ENCODE results near the gene LINC00305.

LINC00305 gene

GRCh38 chr18:64134044-64134747 is 14.7 kb downstream of the LINC00305 start:
- no peak overlapping the region for H3K4me3 Mint-ChIP-seq
- no peaks in the 10 kb centered on the region for H3K9me3 Mint-ChIP-seq
- DNase-seq = no peak
- H3K27ac Mint-ChIP-seq = no peak overlapping the region
- no peaks in the 10 kb centered on the region for H3K4me1 Mint-ChIP-seq
- no peak for ATAC-seq
- no peaks in the 10 kb centered on the region for H3K27me3 Mint-ChIP-seq

GRCh38 chr18:64132871-64133270 is 16.0 kb downstream of the LINC00305 start:
- ATAC-seq (no peak), DNase-seq (no peak)
- Mint-ChIP-seq H3K27ac (no peak overlapping the region), H3K27me3 (no peaks in the 10 kb centered on the region), H3K4me1 (no peaks in the 10 kb centered on the region), H3K9me3 (no peaks in the 10 kb centered on the region), H3K4me3 (no peak overlapping the region)

GRCh38 chr18:64131314-64131713 is 17.6 kb downstream of the LINC00305 start:
- H3K9me3 Mint-ChIP-seq = no peaks in the 10 kb centered on the region
- H3K4me3 Mint-ChIP-seq = no peak overlapping the region
- no peaks in the 10 kb centered on the region for H3K4me1 Mint-ChIP-seq
- no peaks in the 10 kb centered on the region for H3K27me3 Mint-ChIP-seq
- no peak overlapping the region for H3K27ac Mint-ChIP-seq
- DNase-seq = no peak
- ATAC-seq = no peak

- no peak overlapping the region for H3K27ac Mint-ChIP-seq
- H3K27me3 Mint-ChIP-seq = no peaks in the 10 kb centered on the region
- no peak overlapping the region for H3K4me3 Mint-ChIP-seq
- H3K9me3 Mint-ChIP-seq = no peaks in the 10 kb centered on the region
- DNase-seq (no peak), ATAC-seq (no peak)
- H3K4me1 Mint-ChIP-seq = no peaks in the 10 kb centered on the region
These were observed 21.7 kb downstream of the LINC00305 start for GRCh38 chr18:64127172-64127571.

- Mint-ChIP-seq H3K9me3 (peaks cover 0 to 5% of the 10 kb centered on the region in 2 donors), H3K27me3 (no peaks in the 10 kb centered on the region), H3K27ac (no peak overlapping the region), H3K4me3 (no peak overlapping the region), H3K4me1 (no peaks in the 10 kb centered on the region)
- no peak for ATAC-seq
- no peak for DNase-seq
These were observed 29.0 kb downstream of the LINC00305 start for GRCh38 chr18:64119916-64120315.

GRCh38 chr18:64118406-64118805 is 30.5 kb downstream of the LINC00305 start:
- no peak overlapping the region for H3K4me3 Mint-ChIP-seq
- no peak for ATAC-seq
- peaks cover 0 to 6% of the 10 kb centered on the region in 2 donors for H3K9me3 Mint-ChIP-seq
- no peak overlapping the region for H3K27ac Mint-ChIP-seq
- no peak for DNase-seq
- no peaks in the 10 kb centered on the region for H3K27me3 Mint-ChIP-seq
- no peaks in the 10 kb centered on the region for H3K4me1 Mint-ChIP-seq

- ATAC-seq (no peak), DNase-seq (no peak)
- Mint-ChIP-seq H3K27ac (no peak overlapping the region), H3K27me3 (no peaks in the 10 kb centered on the region), H3K9me3 (peaks cover 0 to 6% of the 10 kb centered on the region in 2 donors), H3K4me3 (no peak overlapping the region), H3K4me1 (no peaks in the 10 kb centered on the region)
These were observed 32.2 kb downstream of the LINC00305 start for GRCh38 chr18:64116571-64117175.

GRCh38 chr18:64115881-64116280 is 33.0 kb downstream of the LINC00305 start:
- Mint-ChIP-seq H3K4me1 (no peaks in the 10 kb centered on the region), H3K9me3 (peaks cover 0 to 6% of the 10 kb centered on the region in 2 donors), H3K27ac (no peak overlapping the region), H3K27me3 (no peaks in the 10 kb centered on the region), H3K4me3 (no peak overlapping the region)
- no peak for ATAC-seq
- DNase-seq = no peak

- peaks cover 5% of the 10 kb centered on the region for H3K27me3 Mint-ChIP-seq
- H3K9me3 Mint-ChIP-seq = peaks cover 0 to 11% of the 10 kb centered on the region in 2 donors
- ATAC-seq (no peak), DNase-seq (no peak)
- H3K4me1 Mint-ChIP-seq = no peaks in the 10 kb centered on the region
- H3K4me3 Mint-ChIP-seq = no peak overlapping the region
- no peak overlapping the region for H3K27ac Mint-ChIP-seq
These were observed 36.9 kb downstream of the LINC00305 start for GRCh38 chr18:64111950-64112349.

- ATAC-seq (no peak), DNase-seq (no peak)
- no peak overlapping the region for H3K4me3 Mint-ChIP-seq
- H3K4me1 Mint-ChIP-seq = no peaks in the 10 kb centered on the region
- no peak overlapping the region for H3K27ac Mint-ChIP-seq
- H3K27me3 Mint-ChIP-seq = peaks cover 12% of the 10 kb centered on the region
- peaks cover 0 to 12% of the 10 kb centered on the region in 2 donors for H3K9me3 Mint-ChIP-seq
These were observed 38.0 kb downstream of the LINC00305 start for GRCh38 chr18:64110692-64111480.

GRCh38 chr18:64103986-64104385 is 44.9 kb downstream of the LINC00305 start:
- H3K9me3 Mint-ChIP-seq = peaks cover 0 to 7% of the 10 kb centered on the region in 2 donors
- DNase-seq (no peak), ATAC-seq (no peak)
- H3K27me3 Mint-ChIP-seq = peaks cover 12% of the 10 kb centered on the region
- H3K27ac Mint-ChIP-seq = no peak overlapping the region
- H3K4me3 Mint-ChIP-seq = no peak overlapping the region
- H3K4me1 Mint-ChIP-seq = no peaks in the 10 kb centered on the region

- Mint-ChIP-seq H3K4me1 (no peaks in the 10 kb centered on the region), H3K9me3 (no peaks in the 10 kb centered on the region), H3K27me3 (no peaks in the 10 kb centered on the region), H3K27ac (no peak overlapping the region), H3K4me3 (no peak overlapping the region)
- DNase-seq (no peak), ATAC-seq (no peak)
These were observed 48.6 kb downstream of the LINC00305 start for GRCh38 chr18:64100116-64100922.

GRCh38 chr18:64099244-64099643 is 49.6 kb downstream of the LINC00305 start:
- ATAC-seq (no peak), DNase-seq (no peak)
- Mint-ChIP-seq H3K27me3 (peaks cover 2% of the 10 kb centered on the region), H3K9me3 (no peaks in the 10 kb centered on the region), H3K4me3 (no peak overlapping the region), H3K4me1 (no peaks in the 10 kb centered on the region), H3K27ac (no peak overlapping the region)

GRCh38 chr18:64097497-64097896 is 51.4 kb downstream of the LINC00305 start:
- DNase-seq (no peak), ATAC-seq (no peak)
- Mint-ChIP-seq H3K4me1 (no peaks in the 10 kb centered on the region), H3K27ac (no peak overlapping the region), H3K4me3 (no peak overlapping the region), H3K9me3 (no peaks in the 10 kb centered on the region), H3K27me3 (peaks cover 12% of the 10 kb centered on the region)

GRCh38 chr18:64095056-64095455 is 53.8 kb downstream of the LINC00305 start:
- H3K9me3 Mint-ChIP-seq = no peaks in the 10 kb centered on the region
- no peaks in the 10 kb centered on the region for H3K4me1 Mint-ChIP-seq
- ATAC-seq (no peak), DNase-seq (no peak)
- H3K27me3 Mint-ChIP-seq = peaks cover 12% of the 10 kb centered on the region
- no peak overlapping the region for H3K4me3 Mint-ChIP-seq
- H3K27ac Mint-ChIP-seq = no peak overlapping the region

Data from stimulated activated naive CD8-positive, alpha-beta T cell treated with anti-CD3 and anti-CD28 coated beads, Interleukin-15, amount 100 ng/mL, for 72 hours (primary cell).